B cell (primary cell): ENCODE results near the gene SMURF2.

Experiments
- EZH2 ChIP-seq: IDR thresholded peaks from 2 replicates; pipeline ENCODE4 v1.6.1; 2012; ENCODE audit warnings: borderline replicate concordance, low read depth, mild to moderate bottlenecking, moderate library complexity, low read length; ENCODE audit not compliant: insufficient read depth, poor library complexity, severe bottlenecking
- TF ChIP-seq, protein P1 (sequence below): fragments of 200-600 bp; IDR thresholded peaks from one replicate; pipeline ENCODE4 v1.8.0; 2022; ENCODE audit warnings: antibody characterized with exemption, mild to moderate bottlenecking

DNA sequence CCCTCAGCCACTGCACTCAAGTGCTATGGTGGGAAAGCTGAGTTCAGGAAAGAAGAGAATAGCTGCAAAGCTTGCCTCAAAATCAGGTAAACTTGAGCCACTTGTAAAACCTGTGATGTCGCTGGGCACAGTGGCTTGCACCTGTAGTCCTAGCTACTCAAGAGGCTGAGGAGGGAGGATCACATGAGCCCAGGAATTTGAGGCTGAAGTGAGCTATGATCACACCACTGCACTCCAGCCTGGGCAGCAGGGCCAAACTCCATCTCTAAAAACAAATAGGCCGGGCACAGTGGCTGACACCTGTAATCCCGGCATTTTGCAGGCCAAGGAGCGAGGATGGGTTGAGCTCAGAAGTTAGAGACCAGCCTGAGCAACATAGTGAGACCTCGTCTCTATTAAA lies 26.4 kb upstream of the SMURF2 start:
- TF ChIP-seq, protein P1, sequence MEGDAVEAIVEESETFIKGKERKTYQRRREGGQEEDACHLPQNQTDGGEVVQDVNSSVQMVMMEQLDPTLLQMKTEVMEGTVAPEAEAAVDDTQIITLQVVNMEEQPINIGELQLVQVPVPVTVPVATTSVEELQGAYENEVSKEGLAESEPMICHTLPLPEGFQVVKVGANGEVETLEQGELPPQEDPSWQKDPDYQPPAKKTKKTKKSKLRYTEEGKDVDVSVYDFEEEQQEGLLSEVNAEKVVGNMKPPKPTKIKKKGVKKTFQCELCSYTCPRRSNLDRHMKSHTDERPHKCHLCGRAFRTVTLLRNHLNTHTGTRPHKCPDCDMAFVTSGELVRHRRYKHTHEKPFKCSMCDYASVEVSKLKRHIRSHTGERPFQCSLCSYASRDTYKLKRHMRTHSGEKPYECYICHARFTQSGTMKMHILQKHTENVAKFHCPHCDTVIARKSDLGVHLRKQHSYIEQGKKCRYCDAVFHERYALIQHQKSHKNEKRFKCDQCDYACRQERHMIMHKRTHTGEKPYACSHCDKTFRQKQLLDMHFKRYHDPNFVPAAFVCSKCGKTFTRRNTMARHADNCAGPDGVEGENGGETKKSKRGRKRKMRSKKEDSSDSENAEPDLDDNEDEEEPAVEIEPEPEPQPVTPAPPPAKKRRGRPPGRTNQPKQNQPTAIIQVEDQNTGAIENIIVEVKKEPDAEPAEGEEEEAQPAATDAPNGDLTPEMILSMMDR, result no peak
- no peak for TF ChIP-seq EZH2
